G401.6 (cell line): ENCODE data around the gene EVI5.
A peak's percentile ranks its signal among the peaks of the same experiment; 100 is the strongest.
"Not testable (repeated sequence)": the region's sequence is repeated elsewhere in the genome, so short reads cannot be mapped to it uniquely, and the experiment has no call there.

Experiments
- FAIRE-seq: peaks from 2 replicates; lab custom pipeline; 2012; peaks lifted over from hg19 to GRCh38; lab: Jason Lieb, UNC

The EVI5 gene

GRCh38 chr1:92791487-92792066, 6.7 kb upstream of the EVI5 start:
- FAIRE-seq, result no peak

- FAIRE-seq, result no peak
Observed at GRCh38 chr1:92790867-92791266, 6.0 kb upstream of the EVI5 start.

- no peak for FAIRE-seq
Observed at GRCh38 chr1:92790081-92790480, 5.2 kb upstream of the EVI5 start.

- FAIRE-seq, result no peak
Observed at GRCh38 chr1:92786111-92786901, 1.4 kb upstream of the EVI5 start.

- FAIRE-seq, result no peak
Observed at GRCh38 chr1:92784021-92784638, 778 bp downstream of the EVI5 start.

- not testable (repeated sequence) for FAIRE-seq
Observed at GRCh38 chr1:92783550-92783949, 1.4 kb downstream of the EVI5 start.

GRCh38 chr1:92778376-92778775, 6.5 kb downstream of the EVI5 start:
- FAIRE-seq, result no peak

GRCh38 chr1:92774407-92774806, 10.5 kb downstream of the EVI5 start:
- no peak for FAIRE-seq

GRCh38 chr1:92773749-92774148, 11.2 kb downstream of the EVI5 start:
- not testable (repeated sequence) for FAIRE-seq

GRCh38 chr1:92769856-92770255, 15.1 kb downstream of the EVI5 start:
- no peak for FAIRE-seq

- FAIRE-seq, result no peak
Observed at GRCh38 chr1:92768915-92769314, 16.0 kb downstream of the EVI5 start.

GRCh38 chr1:92768296-92768695, 16.6 kb downstream of the EVI5 start:
- FAIRE-seq, result no peak

- FAIRE-seq, result no peak
Observed at GRCh38 chr1:92764116-92764515, 20.8 kb downstream of the EVI5 start.

- no peak for FAIRE-seq
Observed at GRCh38 chr1:92762355-92762754, 22.6 kb downstream of the EVI5 start.

GRCh38 chr1:92759361-92759760, 25.5 kb downstream of the EVI5 start:
- FAIRE-seq, result no peak

- FAIRE-seq, result no peak
Observed at GRCh38 chr1:92756537-92756936, 28.4 kb downstream of the EVI5 start.

GRCh38 chr1:92755541-92756461, 29.1 kb downstream of the EVI5 start:
- FAIRE-seq, result no peak

- no peak for FAIRE-seq
Observed at GRCh38 chr1:92754719-92755050, 30.2 kb downstream of the EVI5 start.

- FAIRE-seq, result no peak
Observed at GRCh38 chr1:92754000-92754718, 30.7 kb downstream of the EVI5 start.

GRCh38 chr1:92752719-92753118, 32.2 kb downstream of the EVI5 start:
- FAIRE-seq, result no peak

- FAIRE-seq, result peak; percentile 61
Observed at GRCh38 chr1:92749024-92749634, 35.8 kb downstream of the EVI5 start.

- no peak for FAIRE-seq
Observed at GRCh38 chr1:92748138-92748537, 36.8 kb downstream of the EVI5 start.
